ENCODE measurements around the gene FBXW7. TPM values are rescaled to one million over a fixed set of nuclear protein-coding genes. Genes with fewer than 3 reads are reported as not detected.

The FBXW7 gene
- total RNA-seq, 3 donors from 2014 or later (not counting 1 experiment from before 2014, with no cell fraction given) = 172 to 202 (median 175) TPM

DNA sequence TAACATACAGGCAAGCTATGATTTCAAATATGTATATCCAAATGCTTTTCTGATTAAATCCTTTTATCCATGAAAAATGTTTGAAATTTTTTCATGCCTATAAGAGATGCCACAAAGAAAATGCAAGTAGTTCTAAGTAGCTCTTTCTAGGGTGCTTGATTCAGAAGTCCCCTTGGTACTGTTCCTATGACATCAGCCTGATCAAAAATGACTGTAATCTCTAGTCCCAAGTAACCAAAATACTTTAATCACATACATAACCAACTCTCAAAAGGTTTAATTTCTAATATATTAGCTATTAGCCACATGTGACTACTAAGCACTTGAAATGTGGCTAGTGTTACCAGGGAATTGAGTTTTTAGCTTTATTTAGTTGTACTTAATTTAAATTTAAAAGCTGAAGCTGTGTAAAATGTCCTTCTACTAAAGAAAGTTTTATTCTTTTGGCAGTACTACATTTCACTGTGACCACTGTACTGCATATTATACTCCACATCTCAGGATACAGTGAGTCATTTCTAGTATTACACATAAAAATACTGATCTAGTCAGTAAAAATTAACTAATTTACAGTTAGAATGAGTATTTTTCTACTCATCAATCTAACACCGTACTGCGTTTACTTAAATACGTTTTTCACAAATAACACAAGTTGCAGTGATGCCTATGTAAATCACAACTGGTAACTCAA is 33.9 kb downstream of the FBXW7 start:
- H3K27ac Mint-ChIP-seq = peak overlapping the region in 1 of 2 donors; percentile 60
- no peaks in the 10 kb centered on the region for H3K36me3 Mint-ChIP-seq
- H3K4me1 Mint-ChIP-seq = peaks cover 36 to 43% of the 10 kb centered on the region in 2 donors
- Histone ChIP-seq H3K9me3 (ENCODE audit: control insufficient read depth, insufficient read depth, low read length) (no peaks in the 10 kb centered on the region), H3K27me3 (ENCODE audit: control insufficient read depth, insufficient read depth, low read length) (no peaks in the 10 kb centered on the region), H3K36me3 (ENCODE audit: control insufficient read depth, insufficient read depth, low read length) (peaks cover under 1% of the 10 kb centered on the region), H3K4me3 (ENCODE audit: low read length) (no peak overlapping the region), H3K4me1 (ENCODE audit: control insufficient read depth, insufficient read depth, low read length) (no peaks in the 10 kb centered on the region), H3K27ac (ENCODE audit: low read length) (no peak overlapping the region)
- no peaks in the 10 kb centered on the region for H3K9me3 Mint-ChIP-seq
- ATAC-seq (no peak), DNase-seq (no peak)
- 100% methylated on average over 3 of the region's 3 CpGs for WGBS (ENCODE audit: insufficient coverage)
- no peaks in the 10 kb centered on the region for H3K27me3 Mint-ChIP-seq (ENCODE audit: low read depth in 2 of 2)
- intact Hi-C loops (cut with micrococcal nuclease) = loop anchor here (1.0 to 5.0 kb wide), 3 partner anchors 35 to 233 kb away; partner anchors contain the start of gene FBXW7
- no peak overlapping the region for H3K4me3 Mint-ChIP-seq
- TF ChIP-seq, protein P1, sequence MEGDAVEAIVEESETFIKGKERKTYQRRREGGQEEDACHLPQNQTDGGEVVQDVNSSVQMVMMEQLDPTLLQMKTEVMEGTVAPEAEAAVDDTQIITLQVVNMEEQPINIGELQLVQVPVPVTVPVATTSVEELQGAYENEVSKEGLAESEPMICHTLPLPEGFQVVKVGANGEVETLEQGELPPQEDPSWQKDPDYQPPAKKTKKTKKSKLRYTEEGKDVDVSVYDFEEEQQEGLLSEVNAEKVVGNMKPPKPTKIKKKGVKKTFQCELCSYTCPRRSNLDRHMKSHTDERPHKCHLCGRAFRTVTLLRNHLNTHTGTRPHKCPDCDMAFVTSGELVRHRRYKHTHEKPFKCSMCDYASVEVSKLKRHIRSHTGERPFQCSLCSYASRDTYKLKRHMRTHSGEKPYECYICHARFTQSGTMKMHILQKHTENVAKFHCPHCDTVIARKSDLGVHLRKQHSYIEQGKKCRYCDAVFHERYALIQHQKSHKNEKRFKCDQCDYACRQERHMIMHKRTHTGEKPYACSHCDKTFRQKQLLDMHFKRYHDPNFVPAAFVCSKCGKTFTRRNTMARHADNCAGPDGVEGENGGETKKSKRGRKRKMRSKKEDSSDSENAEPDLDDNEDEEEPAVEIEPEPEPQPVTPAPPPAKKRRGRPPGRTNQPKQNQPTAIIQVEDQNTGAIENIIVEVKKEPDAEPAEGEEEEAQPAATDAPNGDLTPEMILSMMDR (IDR thresholded peaks at IDR 0.05) = no peak

DNA sequence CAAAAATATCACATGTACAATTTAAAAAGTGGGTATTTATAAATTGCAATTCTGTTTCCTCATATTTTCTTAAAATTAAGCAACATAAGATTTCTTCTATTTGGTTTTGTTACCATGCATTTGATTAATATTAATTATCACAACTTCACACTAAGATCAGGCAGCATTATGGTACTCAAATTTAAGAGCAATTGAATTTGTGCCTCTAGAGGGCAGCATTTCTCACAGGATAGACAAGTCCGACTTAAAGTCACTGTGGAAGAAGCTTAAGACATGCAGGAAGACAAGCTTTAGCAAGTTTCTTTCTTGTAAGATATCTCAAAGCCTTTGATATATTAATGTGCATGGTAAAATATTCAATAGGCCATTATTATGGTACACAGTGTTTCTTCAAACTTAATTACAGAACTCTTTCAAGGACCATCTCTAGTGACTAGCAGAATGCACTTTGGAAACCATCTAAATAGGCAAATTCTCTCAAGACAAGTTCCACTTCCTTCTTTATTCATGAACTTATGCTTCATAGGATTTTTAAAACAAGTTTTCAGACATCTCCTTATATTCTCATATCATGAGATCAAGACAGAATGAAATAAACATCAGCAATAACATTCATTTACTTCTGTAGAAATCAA is 35.0 kb downstream of the FBXW7 start:
- Histone ChIP-seq H3K27ac (ENCODE audit: low read length) (no peak overlapping the region), H3K4me1 (ENCODE audit: control insufficient read depth, insufficient read depth, low read length) (peaks cover 4% of the 10 kb centered on the region), H3K36me3 (ENCODE audit: control insufficient read depth, insufficient read depth, low read length) (no peaks in the 10 kb centered on the region), H3K9me3 (ENCODE audit: control insufficient read depth, insufficient read depth, low read length) (no peaks in the 10 kb centered on the region), H3K4me3 (ENCODE audit: low read length) (no peak overlapping the region), H3K27me3 (ENCODE audit: control insufficient read depth, insufficient read depth, low read length) (no peaks in the 10 kb centered on the region)
- TF ChIP-seq, protein P1 (IDR thresholded peaks at IDR 0.05) = peak; percentile 91
- WGBS (ENCODE audit: insufficient coverage) = 8% methylated on average over 1 of the region's 1 CpG
- Mint-ChIP-seq H3K9me3 (no peaks in the 10 kb centered on the region), H3K27ac (peak overlapping the region in 1 of 2 donors; percentile 60), H3K27me3 (ENCODE audit: low read depth in 2 of 2) (no peaks in the 10 kb centered on the region), H3K36me3 (no peaks in the 10 kb centered on the region), H3K4me3 (no peak overlapping the region), H3K4me1 (peaks cover 44 to 48% of the 10 kb centered on the region in 2 donors)
- DNase-seq = peak in 1 of 2 donors; percentile 92
- peak; percentile 82 to 89 (median 88) for ATAC-seq
- intact Hi-C loops (cut with micrococcal nuclease) = loop anchor here (1.0 to 5.0 kb wide), 3 partner anchors 36 to 234 kb away; partner anchors contain the start of gene FBXW7

DNA sequence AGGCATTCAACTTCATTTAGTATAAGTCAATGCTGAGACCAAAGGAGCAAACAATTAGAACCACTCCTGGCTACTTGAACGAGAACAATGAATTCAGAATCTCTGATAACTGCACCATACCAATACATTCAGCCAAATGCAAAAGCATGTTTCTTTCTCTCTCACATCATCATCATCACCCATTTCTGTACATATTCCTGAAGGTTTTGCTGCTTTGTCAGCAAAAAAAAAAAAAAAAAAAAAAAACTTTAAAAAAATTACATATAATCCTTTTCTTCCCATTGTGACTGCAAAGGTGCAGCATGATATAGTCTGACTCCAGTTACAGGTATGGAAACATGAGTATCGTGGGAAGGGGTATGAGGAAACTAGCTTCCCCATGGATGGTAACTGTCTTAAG is 35.6 kb downstream of the FBXW7 start:
- intact Hi-C loops (cut with micrococcal nuclease) = loop anchor here (5.0 kb wide), 1 partner anchor 37 kb away; the partner anchor contains the start of gene FBXW7
- Mint-ChIP-seq H3K9me3 (no peaks in the 10 kb centered on the region), H3K27me3 (ENCODE audit: low read depth in 2 of 2) (no peaks in the 10 kb centered on the region), H3K4me3 (no peak overlapping the region), H3K36me3 (no peaks in the 10 kb centered on the region), H3K27ac (no peak overlapping the region), H3K4me1 (peaks cover 50% of the 10 kb centered on the region in 2 donors)
- DNase-seq (no peak), ATAC-seq (no peak)
- TF ChIP-seq, protein P1 (IDR thresholded peaks at IDR 0.05) = no peak
- peaks cover 8% of the 10 kb centered on the region for H3K4me1 ChIP-seq (ENCODE audit: control insufficient read depth, insufficient read depth, low read length)
- H3K27ac ChIP-seq (ENCODE audit: low read length) = no peak overlapping the region
- no peaks in the 10 kb centered on the region for H3K27me3 ChIP-seq (ENCODE audit: control insufficient read depth, insufficient read depth, low read length)
- no peak overlapping the region for H3K4me3 ChIP-seq (ENCODE audit: low read length)
- WGBS (ENCODE audit: insufficient coverage) = 98% methylated on average over 2 of the region's 2 CpGs
- no peaks in the 10 kb centered on the region for H3K9me3 ChIP-seq (ENCODE audit: control insufficient read depth, insufficient read depth, low read length)
- H3K36me3 ChIP-seq (ENCODE audit: control insufficient read depth, insufficient read depth, low read length) = no peaks in the 10 kb centered on the region
